MCF 10A (cell line): ENCODE data around the gene LGI4. TPM values are rescaled to one million over a fixed set of nuclear protein-coding genes. Genes with fewer than 3 reads are reported as not detected.

Source experiments
- BruUV-seq: library from RNA; stranded (reverse); fragments of 400-500 nt; replicated peaks from 2 replicates; lab custom pipeline; 2021; lab: Mats Ljungman, UMichigan
- CTCF ChIA-PET: fragments of 300-600 bp; sonication (Branson Sonifier 250); formaldehyde crosslinking; extraction: SDS; loops from one replicate; lab custom pipeline; 2021; ENCODE audit warnings: antibody characterized with exemption, inconsistent platforms; lab: Yijun Ruan, JAX
- POLR2A ChIA-PET: fragments of 300-600, 350-650 bp; sonication (Branson Sonifier 250); formaldehyde crosslinking; extraction: SDS; loops from one replicate; lab custom pipeline; 2020; ENCODE audit warnings: antibody characterized with exemption, inconsistent platforms; lab: Yijun Ruan, JAX
- DNase-seq: peaks from one replicate; pipeline ENCODE4 v3.0.0-alpha.2; 2018; ENCODE audit not compliant: unreplicated experiment
- H3K27ac Mint-ChIP-seq: one replicate; pipeline ENCODE4 v1.8.0; 2022; ENCODE audit warnings: mild to moderate bottlenecking, low read depth, mixed read lengths; ENCODE audit not compliant: unreplicated experiment
- H3K27me3 Mint-ChIP-seq: one replicate; pipeline ENCODE4 v1.8.0; 2022; ENCODE audit warnings: mixed read lengths; ENCODE audit not compliant: insufficient read depth, unreplicated experiment
- H3K36me3 Mint-ChIP-seq: one replicate; pipeline ENCODE4 v1.8.0; 2022; ENCODE audit warnings: mild to moderate bottlenecking, moderate library complexity, mixed read lengths; ENCODE audit not compliant: insufficient read depth, unreplicated experiment
- H3K4me1 Mint-ChIP-seq: one replicate; pipeline ENCODE4 v1.8.0; 2022; ENCODE audit warnings: mixed read lengths; ENCODE audit not compliant: insufficient read depth, unreplicated experiment
- H3K4me3 Mint-ChIP-seq: one replicate; pipeline ENCODE4 v1.8.0; 2022; ENCODE audit warnings: mild to moderate bottlenecking, moderate library complexity, mixed read lengths; ENCODE audit not compliant: unreplicated experiment
- H3K9me3 Mint-ChIP-seq: one replicate; pipeline ENCODE4 v1.8.0; 2022; ENCODE audit warnings: mixed read lengths; ENCODE audit not compliant: unreplicated experiment
- intact Hi-C: fragments of 100-400 bp; cut with micrococcal nuclease; formaldehyde crosslinking; loops from 2 replicates; pipeline ENCODE4 v1.14.1; 2022
- total RNA-seq: library from RNA; stranded (reverse); gene quantifications from 2 replicates; pipeline ENCODE4 v1.2.3, GENCODE V29; 2022
- TF ChIP-seq, protein P1 (sequence below): fragments of 200-600 bp; IDR thresholded peaks from one replicate; pipeline ENCODE4 v1.8.0; 2022; ENCODE audit warnings: antibody characterized with exemption, mild to moderate bottlenecking; ENCODE audit not compliant: unreplicated experiment

The LGI4 gene
- total RNA-seq, 1 experiment from 2014 or later = not detected

DNA sequence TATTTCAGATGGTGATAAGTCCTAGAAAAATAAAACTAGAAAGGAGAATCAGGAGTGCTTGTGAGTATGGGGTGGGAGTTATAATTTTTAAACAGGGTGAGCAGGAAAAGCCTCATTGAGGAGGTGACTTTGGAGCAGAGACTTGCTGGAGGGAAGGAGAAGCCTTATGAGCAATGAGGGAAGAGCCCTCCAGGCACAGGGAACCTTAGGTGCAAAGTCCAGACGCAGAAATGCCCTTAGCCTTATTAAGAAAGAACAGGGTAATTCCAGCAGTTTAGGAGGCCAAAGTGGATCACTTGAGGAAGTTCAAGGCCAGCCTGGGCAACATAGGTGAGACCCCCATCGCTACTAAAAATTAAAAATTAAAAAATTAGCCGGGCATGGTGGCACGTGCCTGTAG is 40.2 kb downstream of the LGI4 start:
- POLR2A ChIA-PET = no interaction called here
- Mint-ChIP-seq H3K27ac (no peak overlapping the region), H3K36me3 (no peaks in the 10 kb centered on the region), H3K4me1 (peaks cover 13% of the 10 kb centered on the region), H3K9me3 (no peaks in the 10 kb centered on the region), H3K4me3 (no peak overlapping the region), H3K27me3 (no peaks in the 10 kb centered on the region)
- TF ChIP-seq, protein P1, sequence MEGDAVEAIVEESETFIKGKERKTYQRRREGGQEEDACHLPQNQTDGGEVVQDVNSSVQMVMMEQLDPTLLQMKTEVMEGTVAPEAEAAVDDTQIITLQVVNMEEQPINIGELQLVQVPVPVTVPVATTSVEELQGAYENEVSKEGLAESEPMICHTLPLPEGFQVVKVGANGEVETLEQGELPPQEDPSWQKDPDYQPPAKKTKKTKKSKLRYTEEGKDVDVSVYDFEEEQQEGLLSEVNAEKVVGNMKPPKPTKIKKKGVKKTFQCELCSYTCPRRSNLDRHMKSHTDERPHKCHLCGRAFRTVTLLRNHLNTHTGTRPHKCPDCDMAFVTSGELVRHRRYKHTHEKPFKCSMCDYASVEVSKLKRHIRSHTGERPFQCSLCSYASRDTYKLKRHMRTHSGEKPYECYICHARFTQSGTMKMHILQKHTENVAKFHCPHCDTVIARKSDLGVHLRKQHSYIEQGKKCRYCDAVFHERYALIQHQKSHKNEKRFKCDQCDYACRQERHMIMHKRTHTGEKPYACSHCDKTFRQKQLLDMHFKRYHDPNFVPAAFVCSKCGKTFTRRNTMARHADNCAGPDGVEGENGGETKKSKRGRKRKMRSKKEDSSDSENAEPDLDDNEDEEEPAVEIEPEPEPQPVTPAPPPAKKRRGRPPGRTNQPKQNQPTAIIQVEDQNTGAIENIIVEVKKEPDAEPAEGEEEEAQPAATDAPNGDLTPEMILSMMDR = no peak
- CTCF ChIA-PET = interaction anchor here (1.0 to 3.7 kb wide), 2 partner anchors 28 to 51 kb away, joined by 3 to 23 read pairs; no protein-coding TSS in a partner anchor
- intact Hi-C loops = no loop called here
- no peak for DNase-seq
- BruUV-seq = no TSS peak

DNA sequence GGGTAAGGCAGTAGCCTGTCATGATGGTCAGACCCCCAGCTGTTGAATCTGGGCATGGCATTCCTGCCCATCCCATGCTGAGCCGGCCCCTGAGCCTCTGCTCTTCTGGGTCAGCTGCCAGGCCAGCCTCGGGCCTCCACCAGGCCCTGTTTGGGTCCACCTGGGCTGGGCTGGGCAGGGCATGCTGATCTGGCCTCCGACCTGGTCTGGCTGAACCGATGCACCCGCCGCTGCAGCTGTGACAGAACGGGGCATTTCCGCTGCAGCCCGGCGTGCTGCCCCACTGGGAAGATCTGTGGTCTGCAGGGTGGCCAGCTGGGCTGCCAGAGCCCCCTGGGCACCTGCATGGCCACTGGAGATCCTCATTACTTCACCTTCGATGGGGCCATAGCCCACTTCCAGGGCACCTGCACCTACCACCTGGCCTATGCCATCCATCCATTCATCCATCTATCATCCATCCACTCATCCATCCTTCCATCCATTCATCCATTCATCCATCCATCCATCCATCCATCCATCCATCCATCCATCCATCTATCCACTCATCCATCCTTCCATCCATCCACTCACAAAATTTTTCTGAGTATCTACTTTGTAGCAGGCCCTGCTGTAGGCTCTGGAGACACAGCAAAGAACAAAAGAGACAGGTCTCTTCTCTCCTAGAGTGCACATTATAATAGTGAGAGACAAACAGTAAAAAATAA is 40.8 kb downstream of the LGI4 start:
- TF ChIP-seq, protein P1 = no peak
- Mint-ChIP-seq H3K27me3 (no peaks in the 10 kb centered on the region), H3K4me3 (no peak overlapping the region), H3K4me1 (peaks cover 13% of the 10 kb centered on the region), H3K27ac (no peak overlapping the region), H3K36me3 (no peaks in the 10 kb centered on the region), H3K9me3 (no peaks in the 10 kb centered on the region)
- ChIA-PET POLR2A (no interaction called here), CTCF (interaction anchor here (0.6 to 4.7 kb wide), 4 partner anchors 27 to 50 kb away, joined by 3 to 34 read pairs (median 24); partner anchors contain the start of gene LGI4)
- intact Hi-C loops = no loop called here
- BruUV-seq = no TSS peak
- no peak for DNase-seq

DNA sequence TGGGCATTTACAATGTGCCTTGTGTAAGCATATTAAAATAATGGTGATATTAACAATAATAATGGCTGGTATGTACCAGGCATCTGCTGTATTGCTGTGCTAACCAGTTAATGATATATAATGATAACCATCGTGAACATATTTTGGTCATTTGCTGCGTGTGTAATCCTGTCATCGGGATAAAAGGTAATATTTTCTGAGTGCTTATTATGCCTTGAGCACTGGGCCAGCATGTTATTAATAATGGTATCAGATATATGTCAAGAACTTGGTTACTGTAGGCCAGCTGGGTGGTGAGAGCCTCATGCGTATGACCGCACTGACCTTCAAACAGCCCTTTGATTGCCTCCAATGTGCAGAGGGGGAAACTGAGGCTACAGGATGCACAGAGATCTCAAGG is 41.4 kb downstream of the LGI4 start:
- H3K9me3 Mint-ChIP-seq = no peaks in the 10 kb centered on the region
- POLR2A ChIA-PET = no interaction called here
- BruUV-seq = no TSS peak
- DNase-seq = no peak
- CTCF ChIA-PET = interaction anchor here (0.6 to 4.7 kb wide), 4 partner anchors 27 to 50 kb away, joined by 3 to 34 read pairs (median 24); partner anchors contain the start of gene LGI4
- no peak overlapping the region for H3K4me3 Mint-ChIP-seq
- H3K4me1 Mint-ChIP-seq = peaks cover 18% of the 10 kb centered on the region
- TF ChIP-seq, protein P1 = no peak
- intact Hi-C loops = no loop called here
- H3K36me3 Mint-ChIP-seq = no peaks in the 10 kb centered on the region
- no peak overlapping the region for H3K27ac Mint-ChIP-seq
- H3K27me3 Mint-ChIP-seq = no peaks in the 10 kb centered on the region

DNA sequence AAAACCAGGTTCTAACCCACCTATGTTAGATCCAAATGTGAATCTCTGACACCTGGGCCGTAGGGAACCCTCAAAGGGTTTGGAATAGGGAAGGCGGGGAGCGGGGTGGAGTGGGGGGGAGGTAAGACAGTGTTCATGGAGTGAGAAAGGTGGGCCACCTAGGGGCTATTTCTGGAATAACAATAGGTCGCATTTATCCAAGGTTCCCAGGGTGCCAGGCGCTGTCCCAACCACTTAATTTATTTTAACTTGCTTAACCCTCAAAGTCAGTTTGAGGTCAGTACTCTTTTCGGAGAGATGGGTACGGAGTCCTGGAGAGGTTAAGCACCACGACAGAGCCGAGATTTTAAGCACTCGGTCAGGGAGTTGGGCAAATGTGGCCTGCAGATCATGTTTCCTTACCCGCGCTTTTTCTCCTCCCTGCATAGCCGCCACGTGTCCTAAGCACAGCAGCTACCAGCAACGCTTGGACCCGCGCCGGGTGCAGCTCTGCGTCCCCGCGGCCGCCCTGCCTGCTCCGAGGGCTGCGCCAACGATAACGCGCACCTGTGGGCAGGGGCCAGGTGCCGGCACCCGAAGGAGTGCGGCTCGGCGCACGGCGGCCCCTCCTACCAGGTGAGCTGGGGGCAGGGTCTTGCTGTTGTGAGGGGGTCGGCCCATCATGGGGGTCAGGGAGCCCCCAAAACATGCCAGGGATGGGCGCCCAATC is 44.2 kb downstream of the LGI4 start:
- Mint-ChIP-seq H3K27me3 (no peaks in the 10 kb centered on the region), H3K36me3 (no peaks in the 10 kb centered on the region), H3K9me3 (no peaks in the 10 kb centered on the region), H3K4me3 (no peak overlapping the region), H3K27ac (no peak overlapping the region), H3K4me1 (peaks cover 10% of the 10 kb centered on the region)
- ChIA-PET POLR2A (no interaction called here), CTCF (interaction anchor here (0.6 to 4.7 kb wide), 18 partner anchors 10 to 736 kb away, joined by 3 to 34 read pairs (median 4); partner anchors contain the start of gene LGI4)
- no TSS peak for BruUV-seq
- intact Hi-C loops = no loop called here
- DNase-seq = peak; percentile 73
- TF ChIP-seq, protein P1 = peak; percentile 46
